HG03280 (cell line): ENCODE data around the gene GNPTG.
A peak's percentile ranks its signal among the peaks of the same experiment; 100 is the strongest.

Experiments used
- ATAC-seq: cut with Tn5 transposase; IDR thresholded peaks from one replicate; pipeline ENCODE4 v1.9.1; 2021; ENCODE audit warnings: mild to moderate bottlenecking, moderate library complexity; ENCODE audit not compliant: unreplicated experiment

GNPTG gene

DNA sequence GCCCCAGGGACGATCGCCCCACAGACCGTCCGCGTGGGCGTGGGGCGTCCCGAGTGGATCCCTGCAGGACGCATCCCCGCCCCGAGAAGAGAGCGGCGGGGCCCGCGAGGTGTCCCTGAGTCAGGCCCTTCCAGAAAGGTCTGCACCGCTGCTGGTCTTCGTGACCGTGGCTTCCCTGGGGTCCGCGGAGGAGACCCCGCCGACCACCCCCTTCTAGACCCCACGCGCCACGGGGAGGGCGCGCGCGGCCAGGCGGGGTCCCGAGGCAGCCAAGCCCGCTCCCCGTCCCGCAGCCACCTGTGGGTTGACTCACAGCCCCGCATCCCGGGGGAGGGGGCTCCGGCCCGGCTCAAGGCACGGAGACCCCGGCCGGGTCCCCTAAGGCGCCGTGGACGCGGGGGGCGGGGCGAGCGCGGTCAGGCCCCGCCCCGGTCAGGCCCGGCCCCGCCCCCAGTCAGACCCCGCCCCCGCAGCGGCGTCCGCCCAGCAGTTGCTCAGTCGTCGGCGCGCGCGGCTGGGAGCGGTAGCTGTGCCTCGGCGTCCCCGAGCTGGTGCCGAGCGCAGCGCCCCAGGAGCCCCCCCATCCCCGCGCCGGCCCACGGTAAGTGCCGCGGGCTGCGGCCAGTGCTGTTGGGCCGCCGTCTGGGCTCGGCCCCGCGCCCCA, 18.4 kb upstream of the GNPTG start, which contains the start of gene BAIAP3:
BAIAP3 (plus strand) TSS at position 497 of the 664 bp plus-strand sequence. CDS start 4,905 bp downstream, outside the sequence.
- ATAC-seq, result no peak

DNA sequence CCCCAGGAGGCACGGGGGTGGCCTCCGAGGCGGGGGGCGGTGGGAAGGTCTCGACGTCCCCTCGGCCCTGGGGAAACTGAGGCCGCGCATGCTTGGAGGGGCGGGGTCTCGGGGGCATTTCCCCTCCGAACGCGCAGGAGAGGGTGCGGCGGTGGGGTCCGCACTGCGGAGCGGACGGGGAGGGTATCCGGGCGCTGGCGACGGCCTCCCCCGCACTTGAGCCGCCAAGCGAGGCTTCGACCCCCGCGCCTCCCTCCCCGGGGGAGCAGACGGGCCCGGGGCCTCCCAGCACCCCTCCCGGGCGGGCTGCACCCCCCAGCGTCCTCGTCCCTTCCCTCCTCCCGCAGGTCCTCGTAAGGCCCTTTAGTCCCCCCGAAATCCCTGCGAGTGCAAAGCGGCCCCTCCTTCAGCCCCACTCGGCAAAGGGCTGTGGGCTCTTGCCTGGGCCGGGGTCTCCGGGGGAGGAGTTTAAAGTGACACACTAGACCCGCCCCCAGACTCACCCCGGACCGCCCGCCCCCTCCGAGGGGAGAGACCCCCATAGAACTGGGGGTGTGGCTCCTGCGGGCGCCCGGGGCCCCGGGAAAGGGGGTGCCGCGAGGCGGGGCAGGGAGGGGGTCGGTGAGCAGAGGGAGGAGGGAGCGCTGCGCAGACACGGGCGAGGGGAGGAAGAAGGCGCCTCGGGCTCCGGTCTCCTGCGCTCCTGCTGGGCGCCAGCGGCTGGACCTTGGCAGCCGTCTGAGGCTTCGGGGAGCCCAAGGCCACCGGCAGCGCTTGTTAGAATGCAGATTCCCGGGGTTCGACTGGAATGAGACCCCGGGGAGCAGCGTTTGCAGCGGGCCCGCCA, 17.7 kb upstream of the GNPTG start:
- ATAC-seq, result no peak

DNA sequence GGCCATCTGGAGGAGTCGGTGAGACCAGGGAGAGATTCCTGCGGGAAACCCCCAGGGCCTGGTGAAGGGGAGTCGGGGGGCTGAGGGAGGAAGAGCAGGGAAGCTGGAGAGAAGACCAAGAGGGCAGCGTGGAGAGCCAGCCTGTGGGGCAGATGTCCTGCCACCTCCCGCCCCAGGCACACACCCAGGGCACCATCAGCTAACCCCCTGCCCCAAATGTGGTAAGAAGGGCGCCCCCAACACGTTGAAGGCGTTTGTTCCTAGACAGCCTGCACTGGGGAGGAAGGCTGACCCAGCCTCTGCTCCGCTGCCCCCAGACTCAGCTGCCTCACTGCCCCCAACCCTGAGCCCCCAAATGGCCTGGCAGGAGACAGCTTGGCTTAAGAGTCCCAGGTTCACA, 17.0 kb upstream of the GNPTG start:
- no peak for ATAC-seq

DNA sequence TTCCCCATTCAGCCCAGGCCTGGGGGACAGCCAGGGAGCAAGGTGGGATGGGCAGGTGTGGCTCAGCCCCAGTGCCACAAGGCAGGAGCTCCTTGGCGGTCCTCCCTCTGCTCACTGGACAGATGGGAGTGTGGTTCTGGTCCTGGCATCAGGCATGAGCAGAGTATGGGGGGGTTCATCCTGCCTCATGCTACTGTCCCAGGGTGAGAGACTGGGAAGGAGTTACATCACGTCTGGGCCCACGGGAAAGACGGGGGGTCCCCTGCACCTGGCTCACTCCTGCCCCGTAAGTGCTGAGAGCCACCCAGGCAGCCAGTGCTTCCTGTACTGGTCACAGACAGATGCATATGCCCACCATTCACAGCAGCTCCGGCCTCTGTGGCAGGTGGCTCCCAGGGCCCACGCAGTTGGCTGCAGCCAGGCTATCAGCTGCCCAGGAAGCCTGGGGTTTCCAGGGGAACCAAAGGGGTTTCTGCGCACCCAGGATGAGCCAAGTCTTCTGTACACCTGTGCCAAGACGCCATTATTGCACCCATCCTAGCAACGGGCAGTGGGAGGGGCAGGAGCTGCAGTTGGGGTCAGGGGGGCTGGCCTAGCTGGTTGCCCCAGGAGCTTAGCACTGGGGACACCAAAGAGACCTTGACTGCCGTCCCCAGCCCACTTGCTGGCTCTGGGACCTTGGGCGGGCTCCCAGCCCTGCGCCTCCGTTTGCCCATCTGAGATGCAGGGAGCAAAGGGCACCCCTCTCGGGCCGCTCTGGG, 16.3 kb upstream of the GNPTG start:
- ATAC-seq, result no peak

DNA sequence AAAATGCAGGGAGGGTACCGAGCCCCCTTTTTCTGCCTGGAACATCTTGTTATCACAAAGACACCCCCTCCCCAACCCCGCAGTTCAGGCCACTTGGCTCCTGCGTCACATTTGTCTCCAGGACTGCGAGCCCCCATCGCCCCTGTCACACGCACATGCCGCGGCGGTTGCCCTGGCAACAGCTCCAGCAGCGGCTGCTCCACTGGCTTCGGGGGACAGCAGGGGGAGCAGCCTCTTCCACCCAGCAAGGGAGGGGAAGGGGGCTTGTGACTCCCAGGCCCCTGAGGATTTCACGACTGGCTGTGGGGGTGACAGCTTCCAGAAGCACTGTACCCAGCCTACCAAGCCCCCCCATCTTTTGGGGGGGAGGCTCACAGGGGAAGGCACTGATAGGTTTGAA, 15.7 kb upstream of the GNPTG start:
- ATAC-seq, result no peak

DNA sequence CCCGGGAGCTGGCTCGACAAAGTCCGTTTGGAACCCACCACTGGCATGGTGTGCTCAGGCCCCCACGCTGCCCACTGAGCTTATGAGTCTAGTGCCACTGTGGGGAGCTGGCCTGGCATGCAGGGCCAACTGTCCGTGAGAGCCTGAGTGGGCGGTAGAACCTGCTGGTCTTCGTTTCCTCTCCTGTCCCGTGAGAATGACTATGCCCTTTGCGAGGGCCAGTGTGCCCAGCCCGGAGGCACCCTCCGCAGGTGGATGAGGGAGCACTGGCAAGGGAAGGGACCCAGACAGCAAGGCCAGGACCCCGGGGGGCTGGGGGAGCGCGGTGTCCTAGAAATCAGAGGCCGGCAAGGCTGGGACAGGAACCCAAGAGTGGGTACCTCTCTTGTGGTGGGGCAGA, 15.1 kb upstream of the GNPTG start:
- ATAC-seq, result no peak

DNA sequence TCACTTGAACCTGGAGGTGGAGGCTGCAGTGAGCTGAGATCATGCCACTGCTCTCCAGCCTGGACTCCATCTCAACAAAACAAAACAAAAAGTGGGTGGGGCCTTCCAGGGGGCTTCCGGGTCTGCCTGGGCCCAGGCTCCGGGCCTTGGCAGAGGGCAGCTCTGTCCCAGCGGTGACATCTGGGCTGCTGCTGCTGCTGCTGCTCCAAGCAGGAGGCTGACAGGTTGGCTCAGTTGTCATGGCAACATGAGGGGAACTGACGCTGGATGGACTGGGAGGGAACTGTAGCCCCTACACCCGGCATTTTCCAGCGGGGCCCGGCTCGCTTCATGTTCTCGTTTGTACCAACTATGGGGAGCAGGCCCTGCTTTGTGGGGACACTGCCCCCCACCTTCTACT, 14.2 kb upstream of the GNPTG start:
- no peak for ATAC-seq

DNA sequence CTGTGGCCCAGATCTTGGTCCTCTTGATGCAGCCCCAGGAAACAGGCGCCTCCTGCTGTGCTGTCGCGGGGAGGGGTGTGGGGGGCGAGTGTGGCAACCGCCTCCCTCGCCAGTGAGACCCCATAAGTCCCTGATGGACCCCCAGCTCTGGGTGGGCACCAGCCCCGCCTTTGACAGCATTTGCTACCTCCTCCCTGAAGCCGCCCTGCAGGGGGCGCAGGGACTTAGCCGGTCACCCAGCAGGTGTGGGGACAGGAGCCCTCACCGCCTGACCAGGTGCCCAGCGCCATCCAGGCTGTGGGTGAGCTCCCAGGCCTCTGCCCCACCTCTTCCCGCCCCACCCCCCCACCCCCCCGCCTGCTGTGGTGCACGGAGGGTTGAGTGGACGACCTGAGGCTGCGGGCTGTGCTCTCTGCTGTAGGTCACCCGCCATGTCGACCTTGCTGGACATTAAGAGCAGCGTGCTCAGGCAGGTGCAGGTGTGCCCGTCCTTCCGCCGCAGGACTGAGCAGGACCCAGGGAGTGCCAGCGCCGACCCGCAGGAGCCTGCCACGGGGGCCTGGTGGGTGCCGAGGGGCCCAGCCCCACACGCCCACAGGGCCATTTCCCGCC, 13.5 kb upstream of the GNPTG start:
- no peak for ATAC-seq

DNA sequence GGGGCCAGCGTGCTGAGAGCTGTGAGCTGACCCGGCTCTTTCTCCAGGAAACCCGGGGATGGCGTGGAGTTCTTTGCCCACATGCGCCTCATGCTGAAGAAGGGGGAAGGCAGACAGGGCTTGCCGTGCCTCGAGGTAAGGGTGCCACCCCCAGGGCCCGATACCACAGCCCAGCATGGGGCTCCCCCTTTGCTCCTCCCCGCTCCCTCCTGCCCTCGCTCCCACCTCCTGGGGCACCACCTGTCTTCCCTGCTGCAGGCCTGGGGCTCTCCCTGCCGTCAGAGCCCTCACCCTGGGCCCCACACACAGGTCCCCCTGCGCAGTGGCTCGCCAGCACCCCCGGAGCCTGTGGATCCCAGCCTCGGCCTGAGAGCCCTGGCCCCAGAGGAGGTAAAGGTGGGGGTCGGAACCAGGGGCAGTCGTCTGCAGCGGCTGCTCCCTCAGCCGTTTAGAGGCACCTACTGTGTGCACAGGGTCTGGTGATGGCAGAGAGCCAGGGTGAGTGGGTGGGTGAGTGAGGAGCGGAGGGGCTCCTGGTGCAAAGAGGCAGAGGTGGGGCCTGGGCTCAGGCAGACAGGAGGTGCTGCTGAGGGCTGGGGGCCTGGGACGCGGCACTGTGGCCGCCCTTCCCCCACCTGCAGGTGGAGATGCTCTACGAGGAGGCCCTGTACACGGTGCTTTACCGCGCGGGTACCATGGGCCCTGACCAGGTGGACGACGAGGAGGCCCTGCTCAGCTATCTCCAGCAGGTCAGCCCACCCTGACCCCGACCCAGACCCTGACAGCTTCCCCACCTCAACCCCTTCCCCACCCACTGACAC, 12.7 kb upstream of the GNPTG start:
- ATAC-seq, result no peak

DNA sequence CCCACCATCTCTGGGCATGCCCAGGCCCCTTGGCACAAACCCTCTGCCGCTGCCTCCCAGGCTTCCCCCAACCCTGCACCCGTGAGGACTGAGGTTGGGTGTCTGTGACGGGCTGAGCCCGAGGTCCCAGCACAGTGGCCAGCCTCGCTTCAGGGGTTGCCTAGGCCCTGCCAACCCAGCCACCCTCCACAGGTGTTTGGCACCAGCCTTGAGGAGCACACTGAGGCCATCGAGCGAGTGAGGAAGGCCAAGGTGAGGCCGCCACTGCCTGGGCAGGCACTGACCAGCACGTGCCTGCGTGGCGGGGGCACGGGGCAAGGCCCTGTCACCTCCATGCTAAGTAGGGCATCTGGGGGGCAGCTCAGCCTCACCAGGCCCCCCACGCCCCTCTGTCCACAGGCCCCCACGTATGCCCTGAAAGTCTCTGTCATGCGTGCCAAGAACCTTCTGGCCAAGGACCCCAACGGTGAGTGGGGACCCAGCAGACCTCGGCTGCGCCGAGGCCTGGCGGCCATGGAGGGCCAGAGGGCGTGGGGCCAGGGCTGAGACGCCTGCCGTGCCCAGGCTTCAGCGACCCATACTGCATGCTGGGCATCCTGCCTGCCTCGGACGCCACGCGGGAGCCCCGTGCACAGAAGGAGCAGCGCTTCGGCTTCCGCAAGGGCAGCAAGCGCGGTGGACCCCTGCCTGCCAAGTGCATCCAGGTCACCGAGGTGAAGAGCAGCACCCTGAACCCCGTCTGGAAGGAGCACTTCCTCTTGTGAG, 10.8 kb upstream of the GNPTG start:
- ATAC-seq, result no peak

DNA sequence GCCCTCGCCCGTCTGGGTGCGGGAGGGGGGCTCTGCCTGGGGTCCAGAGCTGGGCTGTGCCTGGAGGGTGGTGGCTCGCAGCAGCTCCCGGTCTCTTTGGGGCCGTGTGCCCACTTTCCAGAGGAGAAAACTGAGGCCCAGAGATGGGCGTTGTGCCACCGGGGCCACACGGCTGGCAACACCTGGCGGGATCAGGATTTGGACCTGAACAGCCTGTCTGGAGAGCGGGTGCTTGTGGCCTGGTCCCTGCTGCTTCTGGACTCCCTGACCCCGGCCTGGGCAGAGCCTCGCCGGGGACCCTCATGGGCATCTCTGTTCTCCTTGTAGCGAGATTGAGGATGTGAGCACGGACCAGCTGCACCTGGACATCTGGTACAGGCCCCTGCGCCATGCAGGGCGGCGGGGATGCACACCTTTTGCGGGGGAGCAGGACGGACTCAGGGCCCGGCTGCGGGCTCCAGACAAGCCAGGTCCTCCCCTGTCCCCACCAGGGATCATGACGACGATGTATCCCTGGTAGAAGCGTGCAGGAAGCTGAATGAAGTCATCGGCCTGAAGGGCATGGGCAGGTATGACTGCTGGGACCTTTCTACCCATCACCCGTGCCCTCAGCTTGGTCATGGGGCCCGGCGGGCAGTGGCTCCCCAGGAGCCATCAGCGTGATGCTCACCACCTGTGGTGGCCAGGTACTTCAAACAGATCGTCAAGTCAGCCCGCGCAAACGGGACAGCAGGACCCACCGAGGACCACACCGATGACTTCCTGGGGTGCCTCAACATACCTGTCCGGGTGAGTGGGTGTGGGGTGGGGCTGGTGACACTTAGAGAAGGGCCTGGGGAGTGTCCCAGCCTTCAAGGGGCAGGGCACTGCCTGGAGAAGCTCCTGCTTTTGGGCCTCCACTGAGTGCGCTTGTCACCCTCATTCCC, 10.0 kb upstream of the GNPTG start:
- no peak for ATAC-seq

DNA sequence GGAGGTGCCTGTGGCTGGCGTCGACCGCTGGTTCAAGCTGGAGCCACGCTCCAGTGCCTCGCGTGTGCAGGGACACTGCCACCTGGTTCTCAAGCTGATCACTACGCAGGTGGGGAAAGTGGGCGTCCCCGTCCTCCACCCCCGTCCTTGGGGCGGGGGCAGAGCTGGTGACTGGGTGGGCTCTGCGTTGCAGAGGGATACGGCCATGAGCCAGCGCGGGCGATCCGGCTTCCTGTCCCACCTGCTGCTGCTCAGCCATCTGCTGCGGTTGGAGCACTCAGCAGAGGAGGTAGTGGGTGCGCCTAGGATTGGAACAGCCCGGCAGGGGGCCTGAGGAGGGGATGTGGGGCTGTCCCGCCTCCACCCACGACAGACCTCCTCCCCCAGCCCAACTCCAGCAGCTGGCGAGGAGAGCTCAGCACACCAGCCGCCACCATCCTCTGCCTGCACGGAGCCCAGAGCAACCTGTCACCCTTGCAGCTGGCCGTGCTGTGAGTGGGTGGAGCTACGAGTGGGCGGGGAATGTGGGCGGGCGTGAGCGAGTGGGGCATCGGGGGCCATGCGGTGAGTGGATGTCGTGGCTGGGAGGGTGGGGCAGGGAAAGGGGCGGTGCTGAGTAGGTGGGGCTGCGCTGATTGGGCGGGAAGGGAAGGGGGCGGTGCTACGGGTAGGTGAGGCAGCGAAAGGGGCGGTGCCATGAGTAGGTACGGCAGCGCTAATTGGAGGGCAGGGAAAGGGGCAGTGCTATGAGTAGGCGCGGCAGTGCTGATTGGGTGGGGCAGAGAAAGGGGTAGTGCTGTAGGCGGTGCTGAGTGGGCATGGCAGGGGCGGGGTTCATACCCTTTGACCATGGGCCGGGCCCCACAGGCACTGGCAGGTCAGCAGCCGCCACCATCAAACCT, 9.0 kb upstream of the GNPTG start:
- peak; percentile 85 for ATAC-seq

DNA sequence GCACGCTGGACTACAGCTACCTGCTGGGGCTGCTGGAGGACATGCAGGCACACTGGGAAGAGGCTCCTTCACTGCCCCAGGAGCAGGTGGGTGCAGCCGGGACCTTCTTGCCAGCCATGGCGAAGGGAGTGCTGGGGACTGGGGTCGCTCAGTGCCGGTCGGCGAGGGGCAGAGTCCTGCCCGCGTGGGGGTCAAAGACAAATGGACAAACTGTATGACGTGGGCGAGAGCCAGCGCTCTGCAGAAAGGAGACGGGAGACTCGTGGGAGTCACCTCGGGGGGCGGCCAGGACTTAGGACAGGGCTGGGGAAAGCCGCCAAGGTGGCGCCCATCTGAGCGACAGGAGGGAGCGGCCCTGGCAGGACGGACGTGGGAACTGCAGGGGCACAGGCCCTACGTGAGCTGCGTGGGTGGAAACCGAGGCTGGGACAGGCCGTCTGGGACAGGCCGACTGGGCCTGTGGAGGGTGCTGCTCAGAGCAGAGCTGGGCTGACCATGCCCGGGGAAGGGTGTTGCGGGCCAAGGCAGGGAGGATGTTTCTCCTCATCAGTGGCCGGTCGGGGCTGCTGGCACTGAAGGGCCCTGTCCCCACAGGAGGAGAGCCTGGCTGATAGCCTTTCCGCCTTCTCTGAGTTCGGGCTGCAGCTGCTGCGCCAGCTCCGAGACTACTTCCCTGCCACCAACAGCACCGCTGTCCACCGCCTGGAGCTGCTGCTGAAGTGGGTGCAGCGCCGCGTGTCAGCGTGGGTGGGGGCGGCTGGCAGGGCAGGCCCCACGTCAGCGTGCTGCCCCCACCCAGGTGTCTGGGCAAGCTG, 8.1 kb upstream of the GNPTG start:
- ATAC-seq, result no peak

DNA sequence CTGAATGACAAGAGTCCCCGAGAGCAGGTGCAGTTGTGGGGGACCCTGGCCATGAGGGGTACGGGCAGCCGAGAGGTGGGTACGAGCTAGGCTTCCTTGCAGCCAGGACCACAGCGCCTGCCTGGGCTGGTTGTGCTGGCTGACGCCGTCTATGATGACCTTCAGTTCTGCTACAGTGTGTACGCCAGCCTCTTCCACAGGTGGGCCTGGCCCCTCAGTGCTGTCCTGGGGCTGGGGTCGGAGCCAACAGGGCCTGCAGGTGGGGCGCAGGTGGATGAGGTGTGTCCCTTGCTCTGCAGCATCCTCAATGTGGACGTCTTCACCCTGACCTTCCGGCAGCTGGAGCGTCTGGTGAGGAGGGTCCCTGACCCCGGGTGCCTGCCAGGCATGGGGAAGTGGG, 7.2 kb upstream of the GNPTG start:
- no peak for ATAC-seq

DNA sequence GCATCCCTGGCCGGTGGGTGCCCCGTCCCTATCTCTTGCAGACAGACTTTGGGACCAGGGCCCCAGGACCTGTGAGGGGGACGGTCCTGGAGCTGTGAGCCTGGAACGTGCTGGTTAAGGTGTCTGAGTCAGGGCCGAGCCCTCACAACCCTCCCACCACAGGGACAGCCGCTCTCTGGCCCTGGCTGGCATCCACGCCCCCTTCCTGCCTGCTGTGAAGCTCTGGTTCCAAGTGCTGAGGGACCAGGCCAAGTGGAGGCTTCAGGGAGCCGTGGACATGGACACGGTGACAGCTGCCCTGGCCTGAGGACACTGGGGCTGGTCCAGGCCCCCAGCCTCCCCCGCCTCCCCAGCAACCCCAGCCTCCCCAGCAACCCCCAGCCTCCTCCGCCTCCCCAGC, 6.6 kb upstream of the GNPTG start:
- no peak for ATAC-seq

DNA sequence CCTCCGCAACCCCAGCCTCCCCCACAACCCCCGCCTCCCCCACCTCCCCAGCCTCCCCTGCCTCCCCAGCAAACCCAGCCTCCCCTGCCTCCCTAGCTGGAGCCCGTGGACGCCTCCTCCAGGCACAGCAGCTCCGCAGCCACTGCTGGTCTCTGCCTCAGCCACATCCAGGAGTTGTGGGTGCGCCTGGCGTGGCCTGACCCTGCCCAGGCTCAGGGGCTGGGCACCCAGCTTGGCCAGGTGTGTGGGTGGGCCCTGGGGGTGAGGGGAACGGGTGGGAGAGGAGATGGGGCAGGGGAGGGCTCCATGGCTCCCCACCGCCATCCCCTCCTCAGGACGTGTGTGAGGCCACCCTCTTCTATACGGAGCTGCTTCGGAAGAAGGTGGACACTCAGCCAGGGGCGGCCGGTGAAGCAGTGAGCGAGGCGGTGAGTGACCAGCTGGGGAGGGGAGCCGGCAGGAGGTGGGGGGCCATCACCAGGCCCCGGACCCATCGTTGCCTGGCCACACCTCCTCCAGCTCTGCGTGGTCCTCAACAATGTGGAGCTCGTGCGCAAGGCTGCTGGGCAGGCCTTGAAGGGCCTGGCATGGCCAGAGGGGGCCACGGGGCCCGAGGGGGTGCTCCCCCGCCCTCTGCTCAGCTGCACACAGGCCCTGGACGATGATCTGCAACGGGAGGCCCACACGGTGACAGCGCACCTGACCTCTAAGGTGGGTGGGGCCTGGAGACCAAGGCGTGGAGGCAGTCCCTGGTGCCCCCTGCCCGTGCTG, 5.9 kb upstream of the GNPTG start:
- ATAC-seq, result no peak
